M059J (cell line): ENCODE results near the gene EFR3B. TPM values are rescaled to one million over a fixed set of nuclear protein-coding genes. Genes with fewer than 3 reads are reported as not detected.
"Not testable (repeated sequence)": the region's sequence is repeated elsewhere in the genome, so short reads cannot be mapped to it uniquely, and the experiment has no call there.

Experiments
- DNase-seq: peaks from one replicate; pipeline ENCODE4 v3.0.0-alpha.2; 2012; ENCODE audit warnings: low read depth
- total RNA-seq: library from RNA; depleted of rRNA; stranded (reverse); fragments of >200 nt; shearing (Covaris generic); gene quantifications from 2 replicates; pipeline ENCODE4 v1.2.3, GENCODE V29; 2014

The EFR3B gene
- total RNA-seq, 1 experiment from 2014 or later: 0.42 TPM

GRCh38 chr2:25071966-25072365 lies 30.1 kb downstream of the EFR3B start:
- no peak for DNase-seq

DNA sequence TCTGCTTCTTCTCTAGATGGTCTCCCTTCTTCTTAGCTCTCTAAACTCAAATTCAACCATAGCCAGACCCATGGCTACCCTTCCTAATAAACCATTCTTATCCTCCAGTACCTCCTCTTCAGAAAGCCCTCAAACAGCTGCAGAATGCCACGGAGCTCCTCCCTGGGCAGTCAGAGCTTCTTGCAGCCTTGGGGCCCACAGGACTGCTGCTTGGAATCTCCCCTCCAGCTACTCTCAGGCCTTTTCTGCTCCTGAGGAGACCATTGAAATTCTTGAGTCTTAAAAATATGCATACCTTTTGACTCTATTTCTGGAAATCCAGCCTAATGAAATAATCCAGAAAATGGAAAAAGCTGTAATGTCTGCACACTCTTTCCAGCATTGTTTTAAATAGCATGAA lies 30.7 kb downstream of the EFR3B start:
- no peak for DNase-seq

DNA sequence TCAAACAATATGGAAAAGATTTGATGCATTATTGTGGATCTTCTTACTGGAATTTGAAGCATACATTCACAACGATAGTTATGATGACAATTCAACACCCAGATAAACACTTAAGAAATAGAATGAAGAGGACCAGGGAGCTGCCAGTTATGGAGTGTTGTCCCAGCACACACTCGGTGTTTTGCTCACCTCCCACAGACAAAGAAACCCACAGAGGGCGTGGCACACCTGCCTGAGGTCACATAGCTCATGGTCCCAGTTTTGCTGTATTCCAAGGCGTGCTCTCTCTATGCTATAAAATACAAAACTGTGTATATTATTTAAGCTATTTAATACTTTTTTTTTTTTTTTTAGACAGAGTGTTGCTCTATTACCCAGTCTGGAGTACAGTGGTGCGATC lies 31.1 kb downstream of the EFR3B start:
- DNase-seq: no peak

- DNase-seq: no peak
Measured at GRCh38 chr2:25073914-25074313, 32.0 kb downstream of the EFR3B start.

DNA sequence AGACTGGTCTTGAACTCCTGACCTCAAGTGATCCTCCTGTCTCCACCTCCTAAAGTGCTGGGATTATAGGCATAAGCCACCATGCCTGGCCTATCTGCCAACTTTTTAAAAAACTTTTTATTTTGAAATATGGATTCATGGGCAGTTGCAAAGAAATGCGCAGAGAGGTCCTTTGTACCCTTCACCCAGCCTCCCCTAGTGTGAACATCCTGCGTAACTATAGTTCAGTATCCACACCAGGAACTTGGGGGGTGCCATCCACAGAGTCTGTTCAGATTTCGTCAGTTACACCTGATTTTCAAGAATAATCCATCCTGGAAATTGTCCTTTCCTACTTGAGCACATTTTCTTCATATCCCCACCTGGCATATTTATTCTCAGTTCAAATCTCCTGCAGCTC lies 33.0 kb downstream of the EFR3B start:
- DNase-seq: no peak

DNA sequence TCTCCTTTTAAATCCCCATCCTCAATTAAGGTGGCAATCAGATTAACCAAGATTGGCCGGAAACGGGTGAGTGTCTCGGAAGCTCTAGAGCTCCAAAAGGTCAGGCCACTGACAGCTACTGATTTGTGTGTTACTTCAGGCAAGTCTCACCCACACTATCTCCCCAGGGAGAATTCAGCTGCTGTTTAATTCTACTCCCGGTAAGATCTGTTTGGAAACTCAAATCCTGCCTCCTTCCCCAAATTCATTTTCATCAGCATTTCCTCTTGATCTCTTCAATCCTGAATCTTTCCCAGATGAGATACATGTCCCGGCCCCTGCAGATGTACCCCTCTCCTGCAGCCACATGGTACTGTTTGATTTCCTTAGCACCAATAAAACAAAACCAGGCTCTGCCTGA lies 34.9 kb downstream of the EFR3B start:
- DNase-seq: no peak

DNA sequence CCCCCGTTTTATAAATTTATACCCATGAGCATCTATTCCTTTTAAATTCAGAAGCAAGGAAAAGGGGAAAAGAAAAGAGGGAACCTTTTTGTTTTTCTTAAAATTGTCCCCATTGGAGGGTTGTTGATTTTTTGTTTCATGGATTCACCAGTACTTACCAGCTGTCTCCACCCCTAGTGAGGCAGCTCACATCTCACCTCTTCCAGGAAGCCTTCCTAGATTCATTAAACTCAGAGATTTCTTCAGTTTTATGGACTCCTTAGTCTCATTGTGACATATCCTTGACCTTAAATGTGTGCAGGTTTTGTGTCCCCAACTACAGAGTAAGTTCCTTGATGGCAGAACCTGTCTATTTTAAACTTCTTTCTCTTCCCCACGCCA lies 35.9 kb downstream of the EFR3B start:
- DNase-seq: no peak

- peak; percentile 90 for DNase-seq
Measured at GRCh38 chr2:25078170-25079049, 36.5 kb downstream of the EFR3B start.

- DNase-seq: no peak
Measured at GRCh38 chr2:25079050-25079635, 37.3 kb downstream of the EFR3B start.

DNA sequence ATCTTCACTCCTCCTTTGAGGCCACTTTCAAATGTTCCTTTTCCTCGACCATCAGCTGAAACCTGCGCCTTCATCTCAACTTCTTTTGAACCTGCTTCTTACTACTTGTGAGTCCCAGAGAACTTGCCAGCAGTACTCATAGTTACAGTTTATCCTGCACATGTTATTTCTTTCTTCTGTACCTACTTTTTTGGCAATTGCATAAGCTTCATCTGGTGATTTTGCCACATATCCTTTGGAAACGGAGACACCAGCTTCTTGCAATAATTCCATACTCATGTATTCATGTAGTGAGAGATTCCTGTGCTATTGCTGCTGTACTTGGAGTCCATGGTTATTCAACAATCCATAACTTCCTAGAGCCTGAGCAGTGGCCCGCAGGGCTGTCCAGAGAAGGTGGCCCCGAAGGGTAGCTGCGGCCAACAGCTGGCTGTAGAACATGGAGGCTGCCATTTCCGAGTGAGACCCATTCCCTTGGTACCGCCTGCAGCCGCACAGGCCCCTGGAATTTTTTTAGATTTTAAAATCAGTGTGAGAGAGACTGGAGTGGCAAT lies 39.4 kb downstream of the EFR3B start:
- DNase-seq: no peak

DNA sequence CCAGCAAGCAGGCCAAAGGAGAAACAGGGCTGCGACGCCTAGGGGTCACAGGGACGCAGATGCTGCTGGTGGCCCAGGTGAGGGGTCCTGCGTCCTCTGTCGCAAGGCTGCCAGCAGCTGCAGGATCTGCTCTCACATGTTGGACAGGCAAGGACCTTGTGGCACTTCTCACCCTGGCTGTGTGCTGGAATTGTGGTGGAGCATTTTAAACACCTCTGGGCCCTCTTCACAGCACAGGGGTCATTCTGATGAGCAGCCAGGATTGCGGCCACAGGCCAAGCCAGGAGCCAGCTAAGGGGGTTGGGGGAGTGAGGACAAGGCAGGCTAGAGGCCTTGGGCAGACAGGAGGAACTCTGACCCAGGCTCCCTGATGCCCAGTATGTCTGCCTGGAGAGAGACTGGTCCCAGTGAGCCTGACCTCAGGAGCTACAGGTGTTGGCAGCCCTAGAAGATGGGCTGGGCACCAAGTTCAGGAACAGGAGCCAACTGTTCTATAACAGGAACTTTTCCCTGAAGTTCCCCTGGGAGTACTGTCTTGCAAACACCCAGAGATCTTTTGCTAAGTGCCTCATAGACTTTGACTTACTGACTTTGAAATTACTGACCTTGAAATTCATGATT lies 40.2 kb downstream of the EFR3B start:
- no peak for DNase-seq

- DNase-seq: no peak
Measured at GRCh38 chr2:25085761-25086560, 44.1 kb downstream of the EFR3B start.

- no peak for DNase-seq
Measured at GRCh38 chr2:25088817-25089516, 47.1 kb downstream of the EFR3B start.

DNA sequence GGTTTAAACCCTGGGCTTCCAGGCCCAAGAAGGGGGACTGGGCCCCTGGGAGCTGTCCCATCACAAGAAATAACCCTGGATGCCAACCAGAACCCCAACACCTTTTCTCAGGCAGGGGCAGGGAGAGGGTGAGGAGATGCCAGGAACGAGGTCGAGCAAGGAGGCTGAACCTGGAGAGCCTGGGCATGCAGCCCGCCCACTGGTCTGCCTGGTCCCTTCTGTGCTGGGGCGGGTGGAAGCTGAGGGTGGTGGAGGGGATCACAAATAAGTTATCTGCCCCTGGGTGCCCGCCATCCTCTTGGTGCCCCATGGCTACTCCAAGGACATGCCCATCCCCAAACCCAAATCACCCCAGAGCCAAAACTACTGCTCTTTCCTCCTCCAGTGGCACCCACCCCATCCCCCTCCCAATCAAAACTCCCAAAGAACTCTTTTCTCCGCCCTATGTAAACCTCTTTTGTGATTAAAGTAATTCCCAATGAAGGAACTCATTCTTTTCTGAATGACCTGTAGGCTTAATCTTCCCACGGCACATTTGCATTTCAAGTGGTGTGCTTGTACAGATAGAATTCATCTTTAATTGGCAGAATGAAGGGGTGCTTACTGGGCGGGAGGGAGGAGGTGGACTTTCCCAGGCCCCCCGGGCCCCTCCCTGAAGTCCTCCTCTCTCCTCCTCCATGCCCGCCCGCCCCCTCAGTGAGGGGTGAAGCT lies 47.9 kb downstream of the EFR3B start:
- DNase-seq: no peak

GRCh38 chr2:25090801-25091200 lies 48.9 kb downstream of the EFR3B start:
- no peak for DNase-seq

- DNase-seq: no peak
Measured at GRCh38 chr2:25091265-25091664, 49.4 kb downstream of the EFR3B start.

GRCh38 chr2:25098056-25098455 lies 56.2 kb downstream of the EFR3B start:
- DNase-seq: no peak

DNA sequence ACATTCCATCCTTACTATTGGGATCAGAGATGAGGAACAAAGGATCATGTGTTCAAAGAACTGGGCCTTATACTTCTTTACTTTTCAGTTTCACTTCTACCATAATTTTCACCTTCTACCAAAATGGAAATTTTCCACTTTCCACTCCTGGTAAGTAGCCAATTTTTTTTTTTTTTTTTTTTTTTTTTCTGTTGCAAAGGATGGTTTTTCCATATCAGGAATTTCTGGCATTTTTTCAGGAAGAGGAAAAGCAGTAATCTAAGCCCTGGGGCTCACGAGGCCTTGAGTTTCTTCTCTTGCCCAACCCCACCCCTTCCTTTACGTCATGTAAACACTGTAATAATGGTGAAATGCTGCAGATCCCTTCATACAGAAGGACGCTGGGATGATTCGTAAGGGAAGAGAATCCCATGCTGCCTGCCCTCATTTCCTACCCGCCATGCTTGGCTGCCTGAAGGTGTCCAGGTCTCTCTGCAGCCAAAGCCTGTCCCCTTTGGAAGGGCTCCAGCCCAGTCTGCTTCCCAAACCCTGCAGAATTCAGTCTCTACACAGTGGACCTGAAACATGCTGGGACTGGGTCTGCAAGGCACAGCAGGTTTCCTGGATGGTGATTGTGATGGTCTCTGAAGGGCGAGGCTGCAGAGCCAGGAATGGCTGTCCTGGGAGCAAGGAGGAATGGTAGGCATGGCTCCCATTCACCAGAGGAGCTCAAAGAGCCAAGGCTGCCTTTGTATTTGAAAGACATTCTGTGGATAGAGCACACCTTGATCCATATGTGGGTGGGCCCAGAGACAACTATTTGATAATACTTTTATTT lies 57.0 kb downstream of the EFR3B start:
- DNase-seq: peak; percentile 46

- not testable (repeated sequence) for DNase-seq
Measured at GRCh38 chr2:25102352-25102751, 60.5 kb downstream of the EFR3B start.
